GM19463 (cell line): Measurements from ENCODE around the gene C1orf52.
"Not testable (repeated sequence)": the region's sequence is repeated elsewhere in the genome, so short reads cannot be mapped to it uniquely, and the experiment has no call there.

Source experiments
- ATAC-seq: cut with Tn5 transposase; IDR thresholded peaks from one replicate; pipeline ENCODE4 v1.9.1; 2021; ENCODE audit warnings: mild to moderate bottlenecking, moderate library complexity; ENCODE audit not compliant: unreplicated experiment

The C1orf52 gene

DNA sequence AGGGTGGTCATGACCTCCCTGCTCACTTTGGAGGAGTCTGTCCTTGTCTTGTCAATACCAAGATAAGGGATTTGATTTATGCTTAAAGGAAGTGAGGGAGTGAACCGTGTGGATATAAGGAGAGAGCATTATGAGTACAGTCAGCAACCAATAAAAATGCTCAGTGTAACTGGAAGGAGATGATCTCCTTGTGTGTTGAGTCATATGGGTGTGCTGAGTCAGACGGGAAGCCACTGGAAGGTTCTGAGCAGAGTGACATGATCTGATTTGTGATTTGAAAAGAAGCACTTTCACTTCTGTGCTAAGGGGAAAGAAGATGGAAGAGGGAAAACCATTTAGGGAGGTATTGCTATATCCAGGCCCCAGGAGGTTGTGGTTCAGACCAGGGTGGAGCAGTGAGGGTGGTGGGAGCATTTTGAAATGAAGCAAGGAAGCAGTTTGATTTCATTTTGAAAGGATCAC, 19.4 kb upstream of the C1orf52 start:
- ATAC-seq = peak; percentile 8

GRCh38 chr1:85277802-85278201, 18.3 kb upstream of the C1orf52 start:
- no peak for ATAC-seq

GRCh38 chr1:85276978-85277639, 17.6 kb upstream of the C1orf52 start:
- no peak for ATAC-seq

DNA sequence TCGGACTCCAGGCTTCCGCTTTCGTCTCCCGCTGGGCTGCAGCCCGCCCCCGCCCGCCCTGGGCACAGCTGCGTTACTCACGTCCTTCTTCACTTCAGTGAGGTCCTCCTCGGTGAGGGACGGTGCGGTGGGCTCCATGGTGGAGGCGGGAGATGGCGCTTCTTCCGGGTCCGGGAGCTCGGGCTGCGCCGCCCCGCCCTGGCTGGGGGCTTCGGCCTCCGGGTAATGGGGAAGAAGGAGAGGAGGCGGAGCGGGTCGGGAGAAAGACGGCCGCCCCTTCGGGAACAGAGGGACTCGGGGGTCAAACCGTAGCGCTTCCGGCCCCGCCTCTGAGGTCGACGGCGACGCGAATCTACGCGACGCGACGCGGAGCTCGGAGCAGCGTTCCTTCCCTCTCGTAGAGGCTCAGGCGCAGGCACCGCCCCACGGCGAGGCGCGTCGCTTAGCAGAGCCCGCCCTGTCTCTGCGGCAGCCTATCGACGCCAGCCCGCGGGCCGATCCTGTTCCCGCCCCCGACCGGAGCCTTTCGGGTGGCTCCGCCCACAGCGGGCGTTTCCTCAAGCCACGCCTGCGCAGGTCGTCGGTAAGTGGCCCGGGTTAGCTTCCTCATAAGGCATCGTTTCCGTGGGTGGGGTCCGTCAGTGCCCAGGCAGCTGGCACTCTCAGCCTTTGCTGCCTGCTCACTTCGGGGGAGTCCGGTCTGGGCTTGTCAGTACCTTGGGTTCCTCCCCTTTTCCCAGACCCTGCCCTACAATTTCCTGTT, 16.9 kb upstream of the C1orf52 start, which contains the start of gene BCL10:
TSS of gene BCL10 (minus strand) at position 418 of the 763 bp plus-strand sequence. CDS start at position 138, 280 bp downstream.
- peak; percentile 92 for ATAC-seq

GRCh38 chr1:85275701-85276214, 16.3 kb upstream of the C1orf52 start:
- no peak for ATAC-seq

DNA sequence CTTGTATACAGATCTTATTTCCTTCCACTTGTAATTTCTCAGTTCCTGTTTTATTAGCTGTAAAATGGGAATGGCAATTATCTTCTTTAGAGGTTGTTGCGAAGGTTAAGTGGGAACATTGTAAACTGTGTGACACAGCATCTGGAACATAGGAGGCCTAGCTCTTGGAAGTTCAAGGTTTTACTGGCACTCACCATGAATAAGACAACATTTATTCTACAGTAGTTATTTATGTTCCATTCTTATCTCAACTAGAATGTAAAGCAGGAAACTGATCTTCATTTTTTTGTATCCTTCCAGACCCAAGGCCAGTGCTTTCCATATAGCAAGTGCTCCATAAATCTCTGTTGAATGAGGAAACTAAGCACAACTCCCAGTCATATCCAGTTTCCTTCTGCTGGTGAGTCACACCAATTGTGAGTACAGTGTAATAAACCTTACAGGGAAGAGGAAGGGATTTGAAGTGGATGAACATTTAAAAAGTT, 15.5 kb upstream of the C1orf52 start:
- no peak for ATAC-seq

DNA sequence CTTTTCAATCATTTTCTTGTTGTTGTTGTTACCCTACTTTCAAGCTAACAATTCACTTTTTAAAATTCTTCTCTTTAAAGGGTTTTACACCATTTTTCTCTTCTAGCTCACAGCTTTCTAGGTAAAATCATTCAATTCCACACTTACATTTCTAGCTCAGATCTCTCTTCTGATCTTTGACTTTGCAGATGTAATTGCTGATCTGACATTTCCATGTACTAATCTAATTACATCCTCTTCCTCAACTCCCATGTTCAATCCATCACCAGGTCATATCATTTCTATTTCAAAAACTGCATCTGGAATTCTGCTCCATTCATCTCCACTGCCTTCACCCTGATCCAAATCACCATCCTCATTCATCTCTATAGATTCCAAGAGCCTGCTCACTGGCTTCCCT, 13.9 kb upstream of the C1orf52 start:
- no peak for ATAC-seq

DNA sequence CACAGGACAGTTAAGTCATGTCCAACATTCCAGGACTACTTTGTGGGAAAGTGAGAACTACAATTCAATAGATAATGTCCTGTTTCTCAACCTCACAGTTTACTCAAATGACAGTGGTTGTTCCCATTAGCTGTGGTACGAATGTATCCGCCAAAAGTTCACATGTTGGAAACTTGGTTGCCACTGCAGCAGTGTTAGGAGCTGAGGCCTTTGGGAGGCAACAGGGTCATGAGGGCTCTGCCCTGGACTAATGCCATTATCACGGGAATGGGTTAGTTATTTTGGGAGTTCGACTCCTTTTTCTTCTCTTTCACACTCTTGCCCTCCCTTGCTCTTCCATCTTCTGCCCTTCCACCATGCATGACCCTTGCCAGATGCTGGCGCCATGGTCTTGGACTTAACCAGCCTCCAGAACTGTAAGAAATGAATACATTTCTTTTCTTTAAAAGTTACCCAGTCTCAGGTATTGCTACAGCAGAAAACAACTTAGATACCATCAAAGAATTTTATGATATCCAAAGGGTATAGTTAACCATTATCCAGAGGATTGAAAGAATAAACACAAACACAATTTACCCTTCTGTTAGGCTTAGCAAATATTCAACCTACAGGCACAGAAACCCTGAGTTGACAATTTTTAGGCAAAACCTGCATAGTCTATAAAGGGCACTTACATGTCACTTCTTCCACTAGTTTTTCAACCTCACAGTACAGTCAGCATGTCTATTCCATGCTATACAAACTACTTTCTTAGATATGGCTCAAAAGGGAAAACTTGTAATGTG, 9.5 kb upstream of the C1orf52 start:
- ATAC-seq = no peak

DNA sequence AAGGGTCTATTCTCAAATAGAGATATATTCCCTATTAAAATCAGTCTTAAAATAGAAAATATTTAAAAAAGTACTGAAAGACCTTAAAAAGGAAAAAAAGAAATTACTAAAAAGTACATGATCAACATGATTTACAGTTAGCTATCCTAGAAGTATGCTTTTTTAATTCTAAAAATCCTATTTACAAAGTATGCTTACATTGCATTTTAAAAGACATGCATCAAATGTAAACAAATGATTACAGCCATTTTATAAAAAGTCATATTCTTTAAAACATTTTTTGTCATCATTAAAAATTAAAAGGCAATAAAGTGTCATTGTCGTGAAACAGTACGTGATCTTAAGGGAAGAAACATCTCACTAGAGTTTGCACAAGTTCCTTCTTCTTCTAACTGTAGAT, 7.9 kb upstream of the C1orf52 start:
- ATAC-seq = no peak

DNA sequence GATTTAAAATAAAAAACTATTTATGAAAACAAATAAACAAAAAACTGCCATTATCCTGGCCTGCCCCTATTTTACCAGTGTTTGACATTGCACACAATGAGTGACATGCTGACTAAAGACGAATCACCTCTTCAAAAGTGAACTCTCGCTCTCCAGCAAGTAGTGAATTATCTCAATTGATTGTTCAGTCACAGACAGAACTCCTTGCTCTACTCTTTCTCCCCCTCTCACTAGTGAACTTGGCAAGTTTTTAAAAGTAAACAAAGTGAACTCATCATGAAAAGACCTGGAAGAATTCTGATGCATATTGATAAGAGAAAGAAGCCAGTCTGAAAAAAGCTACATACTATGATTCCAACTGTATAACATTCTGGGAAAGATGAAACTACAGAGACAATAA, 4.7 kb upstream of the C1orf52 start:
- ATAC-seq = no peak

DNA sequence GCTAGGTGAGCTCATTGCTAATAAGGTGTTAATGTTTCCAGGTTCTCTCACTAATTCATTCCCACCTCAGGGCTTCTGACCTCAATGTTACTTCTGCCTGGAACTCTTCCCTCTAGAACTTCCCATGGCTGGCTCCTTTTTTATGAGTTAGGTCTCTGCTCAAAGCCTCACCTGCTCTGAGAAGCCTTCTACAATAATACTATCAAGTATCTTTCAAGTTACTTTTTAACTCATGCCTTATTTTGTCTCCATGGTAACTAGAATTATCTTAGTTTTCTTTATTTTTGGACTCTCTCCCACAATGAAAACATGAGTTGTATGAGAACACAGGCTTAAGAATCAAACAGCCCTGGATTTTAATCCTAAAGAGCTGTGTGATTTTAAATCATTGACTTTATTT, 3.5 kb upstream of the C1orf52 start:
- no peak for ATAC-seq

GRCh38 chr1:85259912-85260274, 431 bp upstream of the C1orf52 start:
- ATAC-seq = no peak

GRCh38 chr1:85258536-85259117, 835 bp downstream of the C1orf52 start:
- no peak for ATAC-seq

- not testable (repeated sequence) for ATAC-seq
Observed at GRCh38 chr1:85249042-85249441, 10.4 kb downstream of the C1orf52 start.

DNA sequence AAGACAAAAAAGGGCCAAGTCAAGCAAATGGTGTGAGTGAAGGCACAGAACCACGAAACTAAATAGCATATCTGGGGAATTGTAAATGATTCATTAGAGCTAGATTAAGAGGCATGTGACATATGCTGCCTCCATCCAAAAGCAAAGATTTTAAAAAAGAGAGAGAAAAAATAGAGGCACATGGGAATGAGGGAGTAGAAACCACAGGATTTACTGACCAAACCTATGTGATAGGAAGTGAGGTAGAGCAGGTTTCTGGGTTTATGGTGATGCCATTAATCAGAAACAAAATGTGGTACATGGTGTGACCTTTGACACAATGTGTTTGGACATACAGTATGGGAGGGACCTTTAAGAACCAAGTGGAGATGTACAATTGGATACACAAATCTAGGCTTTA, 13.6 kb downstream of the C1orf52 start:
- no peak for ATAC-seq

- no peak for ATAC-seq
Observed at GRCh38 chr1:85245456-85245855, 14.0 kb downstream of the C1orf52 start.

- ATAC-seq = no peak
Observed at GRCh38 chr1:85244271-85245061, 15.0 kb downstream of the C1orf52 start.

GRCh38 chr1:85243372-85243771, 16.1 kb downstream of the C1orf52 start:
- ATAC-seq = no peak

- no peak for ATAC-seq
Observed at GRCh38 chr1:85240643-85241042, 18.8 kb downstream of the C1orf52 start.

GRCh38 chr1:85240174-85240601, 19.3 kb downstream of the C1orf52 start:
- peak; percentile 57 for ATAC-seq
